SK-N-SH (cell line): Measurements from ENCODE around the gene HIBADH. TPM values are rescaled to one million over a fixed set of nuclear protein-coding genes. Genes with fewer than 3 reads are reported as not detected.
"Not testable (repeated sequence)": the region's sequence is repeated elsewhere in the genome, so short reads cannot be mapped to it uniquely, and the experiment has no call there.

Experiments used
- CTCF ChIA-PET: fragments of 300-600, 350-600 bp; formaldehyde crosslinking; extraction: SDS; loops from one replicate; lab custom pipeline; 2021; lab: Yijun Ruan, JAX
- POLR2A ChIA-PET: fragments of 350-600 bp; sonication (Branson Sonifier 250); formaldehyde crosslinking; extraction: SDS; loops from one replicate; lab custom pipeline; 2020; ENCODE audit warnings: antibody characterized with exemption, inconsistent platforms; lab: Yijun Ruan, JAX
- DNase-seq: peaks from one replicate; pipeline ENCODE4 v3.0.0; 2012
- H2AFZ ChIP-seq: fragments of 200-600 bp; sonication (generic); 2 replicates; pipeline ENCODE4 v1.8.1; 2016; ENCODE audit warnings: antibody characterized with exemption, mild to moderate bottlenecking, low read depth
- H3F3A ChIP-seq: fragments of 200-600 bp; sonication (generic); replicated peaks from 2 replicates; pipeline ENCODE3; 2016; ENCODE audit warnings: antibody characterized with exemption, mild to moderate bottlenecking; ENCODE audit not compliant: insufficient read depth
- H3K27ac ChIP-seq, 2 experiments: fragments of 200-500 bp in 1 of 2; fragments of 200-600 bp in 1 of 2; sonication (Bioruptor generic) in 1 of 2; sonication (generic), shearing (Covaris generic) in 1 of 2; 2 replicates each; pipeline versions ENCODE4 v1.5.1 to v1.6.1; 2014 to 2016; ENCODE audit warnings: low read depth in 2 of 2, inconsistent platforms in 1 of 2, low read length in 1 of 2, mild to moderate bottlenecking in 1 of 2, mixed read lengths in 1 of 2
- H3K27me3 ChIP-seq: fragments of 200-600 bp; sonication (generic), shearing (Covaris generic); 2 replicates; pipeline ENCODE4 v1.6.1; 2016; ENCODE audit warnings: mixed run types; ENCODE audit not compliant: insufficient read depth
- H3K36me3 ChIP-seq, 2 experiments: fragments of 200-500 bp in 1 of 2; fragments of 200-600 bp in 1 of 2; sonication (Bioruptor generic) in 1 of 2; sonication (generic) in 1 of 2; replicated peaks in 1 of 2; 2 replicates each; pipeline versions ENCODE3 to v1.5.1; 2014 to 2016; ENCODE audit warnings: low read length in 1 of 2, mild to moderate bottlenecking in 1 of 2; ENCODE audit not compliant: insufficient read depth in 2 of 2, control insufficient read depth in 1 of 2
- H3K4me1 ChIP-seq, 2 experiments: fragments of 200-500 bp in 1 of 2; fragments of 200-600 bp in 1 of 2; sonication (Bioruptor generic) in 1 of 2; sonication (generic), shearing (Covaris generic) in 1 of 2; 2 replicates each; pipeline versions ENCODE4 v1.5.1 to v1.6.1; 2014 to 2016; ENCODE audit warnings: low read depth in 1 of 2, low read length in 1 of 2, mixed run types in 1 of 2; ENCODE audit not compliant: insufficient read depth in 2 of 2, control insufficient read depth in 1 of 2
- H3K4me2 ChIP-seq: fragments of 200-600 bp; sonication (generic), shearing (Covaris generic); 2 replicates; pipeline ENCODE4 v1.6.1; 2017; ENCODE audit warnings: mixed run types
- H3K4me3 ChIP-seq, 2 experiments: fragments of 200-500 bp in 1 of 2; fragments of 200-600 bp in 1 of 2; sonication (Bioruptor generic) in 1 of 2; sonication (generic), shearing (Covaris generic) in 1 of 2; 2 replicates each; pipeline versions ENCODE4 v1.5.1 to v1.8.1; 2014 to 2016; ENCODE audit warnings: low read depth in 2 of 2, inconsistent platforms in 1 of 2, low read length in 1 of 2, mild to moderate bottlenecking in 1 of 2, mixed read lengths in 1 of 2, moderate library complexity in 1 of 2
- H3K79me2 ChIP-seq: fragments of 200-600 bp; sonication (generic); 2 replicates; pipeline ENCODE4 v1.8.1; 2017; ENCODE audit warnings: mild to moderate bottlenecking; ENCODE audit not compliant: insufficient read depth
- H3K9ac ChIP-seq: fragments of 200-600 bp; sonication (generic); 2 replicates; pipeline ENCODE4 v1.6.1; 2017; ENCODE audit warnings: mixed run types
- H3K9me2 ChIP-seq: fragments of 200-600 bp; sonication (generic); 2 replicates; pipeline ENCODE4 v1.6.1; 2017; ENCODE audit warnings: mixed run types
- H3K9me3 ChIP-seq: fragments of 200-600 bp; sonication (generic); 2 replicates; pipeline ENCODE4 v1.6.1; 2017; ENCODE audit warnings: mixed run types, mild to moderate bottlenecking, moderate library complexity
- H4K20me1 ChIP-seq: fragments of 200-600 bp; sonication (generic); 2 replicates; pipeline ENCODE4 v1.6.1; 2017; ENCODE audit warnings: mild to moderate bottlenecking, mixed run types; ENCODE audit not compliant: insufficient read depth
- CHD2 ChIP-seq: fragments of 150-350 bp; IDR thresholded peaks from 2 replicates; pipeline ENCODE4 v1.6.1; 2018; ENCODE audit warnings: low read length; ENCODE audit not compliant: partially characterized antibody
- CTCF ChIP-seq: fragments of 200-600 bp; sonication (generic); IDR thresholded peaks from 2 replicates; pipeline ENCODE4 v1.6.1; 2017; ENCODE audit warnings: antibody characterized with exemption, mild to moderate bottlenecking, moderate library complexity
- ELF1 ChIP-seq: IDR thresholded peaks from 2 replicates; pipeline ENCODE4 v1.4.0; 2012
- EZH2phosphoT487 ChIP-seq: fragments of 200-600 bp; sonication (generic); IDR thresholded peaks from 2 replicates; pipeline ENCODE4 v1.6.1; 2017; ENCODE audit warnings: low read depth, mixed run types, mild to moderate bottlenecking, antibody characterized with exemption, moderate library complexity, borderline replicate concordance
- FOXJ3 ChIP-seq: sonication (generic); formaldehyde crosslinking; IDR thresholded peaks from 2 replicates; pipeline ENCODE4 v1.5.1; 2020; ENCODE audit warnings: mild to moderate bottlenecking, missing genetic modification reagents
- FOXM1 ChIP-seq: IDR thresholded peaks from 2 replicates; pipeline ENCODE4 v1.4.0; 2012; ENCODE audit warnings: low read depth, mild to moderate bottlenecking
- GABPA ChIP-seq: IDR thresholded peaks from 2 replicates; pipeline ENCODE4 v1.4.0; 2012; ENCODE audit warnings: low read depth, mild to moderate bottlenecking
- GATA2 ChIP-seq: sonication (generic); formaldehyde crosslinking; IDR thresholded peaks from 2 replicates; pipeline ENCODE4 v1.5.0; 2020; ENCODE audit warnings: mild to moderate bottlenecking, missing genetic modification reagents
- PBX3 ChIP-seq: IDR thresholded peaks from 2 replicates; pipeline ENCODE4; 2012
- RCOR1 ChIP-seq: fragments of 150-350 bp; IDR thresholded peaks from 2 replicates; pipeline ENCODE4 v1.6.1; 2017; ENCODE audit warnings: antibody characterized with exemption, low read length
- RXRA ChIP-seq: IDR thresholded peaks from 2 replicates; pipeline ENCODE4 v1.4.0; 2012; ENCODE audit warnings: low read depth, mild to moderate bottlenecking, borderline replicate concordance
- TEAD4 ChIP-seq: IDR thresholded peaks from 2 replicates; pipeline ENCODE4 v1.4.0; 2012; ENCODE audit warnings: mild to moderate bottlenecking, borderline replicate concordance; ENCODE audit not compliant: insufficient read depth
- WGBS: methylation state at CpG from one replicate; pipeline ENCODE4 v1.1.6; 2017; ENCODE audit warnings: low lambda C conversion rate; 5-methylcytosine and 5-hydroxymethylcytosine counted together
- polyA plus RNA-seq, 3 experiments: library from polyadenylated mRNA; depleted of rRNA; stranded (reverse); fragments of >200 nt; gene quantifications; 2 replicates each; pipeline ENCODE4 v1.2.3, GENCODE V29; 2012
- TF ChIP-seq, protein P1 (sequence below): IDR thresholded peaks from 2 replicates; pipeline ENCODE4 v1.6.1; 2012; ENCODE audit warnings: mild to moderate bottlenecking, low read depth, low read length, moderate library complexity
- TF ChIP-seq, protein P2 (sequence below): IDR thresholded peaks from 2 replicates; pipeline ENCODE4 v1.4.0; 2012; ENCODE audit warnings: low read depth

HIBADH gene
- polyA plus RNA-seq, 1 of the 3 experiments (the other 2 are of a cell fraction), result 71.8 TPM

- Histone ChIP-seq H2AFZ (no peak overlapping the region), H3K4me2 (no peak overlapping the region), H3K9me3 (no peaks in the 10 kb centered on the region; the same call in 1 of the 2 replicates), H4K20me1 (no peaks in the 10 kb centered on the region), H3K4me3 (no peak overlapping the region), H3K27me3 (no peaks in the 10 kb centered on the region), H3K9me2 (no peaks in the 10 kb centered on the region), H3K27ac (no peak overlapping the region), H3K79me2 (no peaks in the 10 kb centered on the region), H3K4me1 (peaks cover 4 to 8% of the 10 kb centered on the region in 2 experiments; a peak in 1 of 4 replicates), H3K36me3 (peaks cover 4 to 17% of the 10 kb centered on the region in 2 experiments), H3F3A (peaks cover 11% of the 10 kb centered on the region), H3K9ac (no peak overlapping the region)
- ChIA-PET POLR2A (no interaction called here), CTCF (interaction anchor here (0.9 to 3.3 kb wide), 7 partner anchors 17 to 401 kb away, joined by 3 to 16 read pairs (median 5); no protein-coding TSS in a partner anchor)
- DNase-seq, result no peak
- TF ChIP-seq CHD2, result no peak
- no peak for TF ChIP-seq CTCF
- WGBS, result 93% methylated on average over 2 of the region's 2 CpGs
These were observed 81.6 kb downstream of the HIBADH start for GRCh38 chr7:27581119-27581518.

DNA sequence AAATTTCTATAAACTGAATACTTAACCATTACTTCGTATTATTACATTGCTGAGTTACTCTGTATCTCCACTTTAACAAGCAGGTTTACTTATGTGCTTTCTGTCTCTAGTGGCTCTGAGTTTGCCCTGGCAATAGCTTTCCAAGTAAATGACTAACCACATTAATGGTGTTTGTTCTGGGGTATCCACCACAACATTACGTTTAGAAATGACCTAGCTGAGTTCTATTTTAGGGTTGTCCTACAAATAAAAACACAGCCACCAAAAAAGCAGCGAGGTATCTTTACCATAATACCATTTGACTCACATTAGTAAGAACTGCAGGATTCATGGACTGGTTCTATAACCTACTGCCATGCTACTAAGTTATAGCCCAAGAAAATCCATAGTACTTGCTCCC is 83.1 kb downstream of the HIBADH start:
- DNase-seq, result no peak
- 83% methylated on average over 3 of the region's 3 CpGs for WGBS
- Histone ChIP-seq H3K4me3 (no peak overlapping the region), H3K27ac (no peak overlapping the region), H3K4me2 (no peak overlapping the region), H3K4me1 (peaks cover 4 to 8% of the 10 kb centered on the region in 2 experiments; a peak in 1 of 4 replicates), H3K9me3 (no peaks in the 10 kb centered on the region; the same call in 1 of the 2 replicates), H4K20me1 (no peaks in the 10 kb centered on the region; the same call in 1 of the 2 replicates), H3K36me3 (peaks cover 0 to 12% of the 10 kb centered on the region in 2 experiments), H3K27me3 (no peaks in the 10 kb centered on the region), H3K9me2 (no peaks in the 10 kb centered on the region), H3K9ac (no peak overlapping the region), H3F3A (peaks cover 11% of the 10 kb centered on the region), H2AFZ (no peak overlapping the region), H3K79me2 (no peaks in the 10 kb centered on the region)
- TF ChIP-seq GABPA (no peak), TEAD4 (no peak), CHD2 (no peak), RXRA (no peak), RCOR1 (no peak), ELF1 (no peak), GATA2 (no peak), PBX3 (no peak), EZH2phosphoT487 (no peak), FOXJ3 (CRISPR knock-in tag) (no peak), FOXM1 (no peak)
- TF ChIP-seq, protein P1, sequence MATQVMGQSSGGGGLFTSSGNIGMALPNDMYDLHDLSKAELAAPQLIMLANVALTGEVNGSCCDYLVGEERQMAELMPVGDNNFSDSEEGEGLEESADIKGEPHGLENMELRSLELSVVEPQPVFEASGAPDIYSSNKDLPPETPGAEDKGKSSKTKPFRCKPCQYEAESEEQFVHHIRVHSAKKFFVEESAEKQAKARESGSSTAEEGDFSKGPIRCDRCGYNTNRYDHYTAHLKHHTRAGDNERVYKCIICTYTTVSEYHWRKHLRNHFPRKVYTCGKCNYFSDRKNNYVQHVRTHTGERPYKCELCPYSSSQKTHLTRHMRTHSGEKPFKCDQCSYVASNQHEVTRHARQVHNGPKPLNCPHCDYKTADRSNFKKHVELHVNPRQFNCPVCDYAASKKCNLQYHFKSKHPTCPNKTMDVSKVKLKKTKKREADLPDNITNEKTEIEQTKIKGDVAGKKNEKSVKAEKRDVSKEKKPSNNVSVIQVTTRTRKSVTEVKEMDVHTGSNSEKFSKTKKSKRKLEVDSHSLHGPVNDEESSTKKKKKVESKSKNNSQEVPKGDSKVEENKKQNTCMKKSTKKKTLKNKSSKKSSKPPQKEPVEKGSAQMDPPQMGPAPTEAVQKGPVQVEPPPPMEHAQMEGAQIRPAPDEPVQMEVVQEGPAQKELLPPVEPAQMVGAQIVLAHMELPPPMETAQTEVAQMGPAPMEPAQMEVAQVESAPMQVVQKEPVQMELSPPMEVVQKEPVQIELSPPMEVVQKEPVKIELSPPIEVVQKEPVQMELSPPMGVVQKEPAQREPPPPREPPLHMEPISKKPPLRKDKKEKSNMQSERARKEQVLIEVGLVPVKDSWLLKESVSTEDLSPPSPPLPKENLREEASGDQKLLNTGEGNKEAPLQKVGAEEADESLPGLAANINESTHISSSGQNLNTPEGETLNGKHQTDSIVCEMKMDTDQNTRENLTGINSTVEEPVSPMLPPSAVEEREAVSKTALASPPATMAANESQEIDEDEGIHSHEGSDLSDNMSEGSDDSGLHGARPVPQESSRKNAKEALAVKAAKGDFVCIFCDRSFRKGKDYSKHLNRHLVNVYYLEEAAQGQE, result no peak
- TF ChIP-seq, protein P2, sequence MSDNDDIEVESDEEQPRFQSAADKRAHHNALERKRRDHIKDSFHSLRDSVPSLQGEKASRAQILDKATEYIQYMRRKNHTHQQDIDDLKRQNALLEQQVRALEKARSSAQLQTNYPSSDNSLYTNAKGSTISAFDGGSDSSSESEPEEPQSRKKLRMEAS, result no peak
- ChIA-PET POLR2A (no interaction called here), CTCF (interaction anchor here (0.8 to 3.2 kb wide), 8 partner anchors 9 to 440 kb away, joined by 3 to 16 read pairs (median 4); no protein-coding TSS in a partner anchor)

GRCh38 chr7:27578169-27578568 is 84.5 kb downstream of the HIBADH start:
- H3K9ac ChIP-seq, H2AFZ ChIP-seq, H3F3A ChIP-seq, DNase-seq, H3K4me3 ChIP-seq, H3K9me2 ChIP-seq, H3K79me2 ChIP-seq, POLR2A ChIA-PET, H3K36me3 ChIP-seq, H4K20me1 ChIP-seq, H3K9me3 ChIP-seq, H3K4me1 ChIP-seq, H3K27me3 ChIP-seq, H3K4me2 ChIP-seq, H3K27ac ChIP-seq: not testable (repeated sequence)
- 96% methylated on average over 7 of the region's 7 CpGs for WGBS
- CTCF ChIA-PET, result interaction anchor here (0.9 to 2.3 kb wide), 5 partner anchors 25 to 382 kb away, joined by 3 to 10 read pairs (median 5); no protein-coding TSS in a partner anchor
